HG03378 (cell line): ENCODE measurements around the gene KCNK4.

Experiments used
- ATAC-seq: cut with Tn5 transposase; IDR thresholded peaks from one replicate; pipeline ENCODE4 v1.9.1; 2021; ENCODE audit warnings: mild to moderate bottlenecking, moderate library complexity; ENCODE audit not compliant: unreplicated experiment

KCNK4 gene

GRCh38 chr11:64253043-64253442, 38.1 kb upstream of the KCNK4 start:
- no peak for ATAC-seq

GRCh38 chr11:64253481-64253880, 37.6 kb upstream of the KCNK4 start:
- ATAC-seq, result no peak

GRCh38 chr11:64254326-64254725, 36.8 kb upstream of the KCNK4 start:
- no peak for ATAC-seq

- ATAC-seq, result no peak
Measured at GRCh38 chr11:64255135-64256128, 35.7 kb upstream of the KCNK4 start.

- no peak for ATAC-seq
Measured at GRCh38 chr11:64256300-64256699, 34.8 kb upstream of the KCNK4 start.

- ATAC-seq, result no peak
Measured at GRCh38 chr11:64258356-64258755, 32.7 kb upstream of the KCNK4 start.

GRCh38 chr11:64258946-64259532, 32.1 kb upstream of the KCNK4 start:
- no peak for ATAC-seq

- no peak for ATAC-seq
Measured at GRCh38 chr11:64259533-64260067, 31.5 kb upstream of the KCNK4 start.

GRCh38 chr11:64260147-64260708, 30.9 kb upstream of the KCNK4 start:
- ATAC-seq, result no peak

- no peak for ATAC-seq
Measured at GRCh38 chr11:64261556-64262080, 29.5 kb upstream of the KCNK4 start.

GRCh38 chr11:64262271-64263002, 28.7 kb upstream of the KCNK4 start:
- ATAC-seq, result no peak

- ATAC-seq, result no peak
Measured at GRCh38 chr11:64263021-64263946, 27.8 kb upstream of the KCNK4 start.

GRCh38 chr11:64263947-64264317, 27.2 kb upstream of the KCNK4 start:
- ATAC-seq, result no peak

- ATAC-seq, result no peak
Measured at GRCh38 chr11:64264371-64264852, 26.7 kb upstream of the KCNK4 start.

- ATAC-seq, result no peak
Measured at GRCh38 chr11:64265176-64266160, 25.6 kb upstream of the KCNK4 start.

GRCh38 chr11:64266339-64266738, 24.8 kb upstream of the KCNK4 start:
- no peak for ATAC-seq

- ATAC-seq, result no peak
Measured at GRCh38 chr11:64267207-64267945, 23.7 kb upstream of the KCNK4 start.
